ENCODE data around the gene NUAK1. TPM values are rescaled to one million over a fixed set of nuclear protein-coding genes. Genes with fewer than 3 reads are reported as not detected.

The NUAK1 gene
- total and polyA plus RNA-seq, 2 experiments from 2014 or later: 13.4 to 29.6 TPM

- Histone ChIP-seq H3K36me3 (ENCODE audit: low read depth) (no peaks in the 10 kb centered on the region), H3K79me2 (ENCODE audit: insufficient read depth) (peaks cover 19% of the 10 kb centered on the region), H3K27ac (no peak overlapping the region), H3K4me1 (ENCODE audit: insufficient read depth) (peaks cover 15% of the 10 kb centered on the region; the same call in 1 of the 2 replicates), H3K4me2 (ENCODE audit: unreplicated experiment) (no peak overlapping the region), H3K9me3 (ENCODE audit: low read depth) (no peaks in the 10 kb centered on the region), H3K27me3 (replicated peaks; ENCODE audit: insufficient read depth) (no peaks in the 10 kb centered on the region), H3K4me3 (no peak overlapping the region), H3F3A (ENCODE audit: insufficient read depth) (peaks cover 16% of the 10 kb centered on the region), H3K9me2 (ENCODE audit: insufficient read depth) (no peaks in the 10 kb centered on the region), H3K9ac (no peak overlapping the region), H4K20me1 (ENCODE audit: insufficient read depth) (no peaks in the 10 kb centered on the region), H2AFZ (no peak overlapping the region)
- TF ChIP-seq EZH2 (IDR thresholded peaks at IDR 0.05; ENCODE audit: insufficient read depth, poor library complexity, severe bottlenecking) (no peak), EZH2phosphoT487 (IDR thresholded peaks at IDR 0.05; ENCODE audit: insufficient read depth, low read depth) (no peak)
- DNase-seq: no peak
- 78 to 82% methylated on average over 12 of the region's 12 CpGs for WGBS, 2 experiments (ENCODE audit: low coverage in 1 of 2, low lambda C conversion rate in 2 of 2, missing lambda C conversion rate in 2 of 2)
- in situ Hi-C loops (cut with MboI): no loop called here
Observed at GRCh38 chr12:106147956-106148355, 9.2 kb upstream of the NUAK1 start.

DNA sequence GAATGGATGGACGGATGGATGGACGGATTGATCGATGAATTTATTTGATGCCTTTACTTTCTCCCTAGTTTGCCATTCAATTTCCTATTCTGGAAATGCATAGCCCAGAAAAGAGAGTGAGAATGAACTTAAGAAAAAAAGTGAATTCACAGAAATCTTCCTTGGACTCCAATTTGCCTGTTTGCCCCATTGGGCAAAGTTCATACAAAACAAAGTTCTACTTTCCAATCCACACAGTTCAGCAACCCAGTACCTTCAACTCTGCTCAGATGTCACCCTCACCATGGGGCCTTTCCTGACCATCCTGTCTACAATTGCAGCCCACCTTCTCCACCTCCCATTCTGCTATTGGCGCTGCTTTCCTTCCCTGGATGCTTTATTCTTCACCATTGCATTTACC is 8.2 kb upstream of the NUAK1 start:
- H3K4me2 ChIP-seq (ENCODE audit: unreplicated experiment): no peak overlapping the region
- peaks cover 16% of the 10 kb centered on the region for H3F3A ChIP-seq (ENCODE audit: insufficient read depth)
- no peak overlapping the region for H3K9ac ChIP-seq
- no peak overlapping the region for H2AFZ ChIP-seq
- no peaks in the 10 kb centered on the region for H3K27me3 ChIP-seq (replicated peaks; ENCODE audit: insufficient read depth)
- H3K79me2 ChIP-seq (ENCODE audit: insufficient read depth): peaks cover 29% of the 10 kb centered on the region
- DNase-seq: no peak
- 95 to 96% methylated on average over 4 of the region's 4 CpGs for WGBS, 2 experiments (ENCODE audit: low coverage in 1 of 2, low lambda C conversion rate in 2 of 2, missing lambda C conversion rate in 2 of 2)
- no peaks in the 10 kb centered on the region for H4K20me1 ChIP-seq (ENCODE audit: insufficient read depth)
- H3K4me1 ChIP-seq (ENCODE audit: insufficient read depth): peaks cover 21% of the 10 kb centered on the region; the same call in 1 of the 2 replicates
- in situ Hi-C loops (cut with MboI): no loop called here
- H3K36me3 ChIP-seq (ENCODE audit: low read depth): no peaks in the 10 kb centered on the region
- H3K9me3 ChIP-seq (ENCODE audit: low read depth): no peaks in the 10 kb centered on the region
- no peak overlapping the region for H3K27ac ChIP-seq
- H3K9me2 ChIP-seq (ENCODE audit: insufficient read depth): no peaks in the 10 kb centered on the region
- no peak overlapping the region for H3K4me3 ChIP-seq
- no peak for TF ChIP-seq EZH2 (IDR thresholded peaks at IDR 0.05; ENCODE audit: insufficient read depth, poor library complexity, severe bottlenecking)
- TF ChIP-seq EZH2phosphoT487 (IDR thresholded peaks at IDR 0.05; ENCODE audit: insufficient read depth, low read depth): no peak

DNA sequence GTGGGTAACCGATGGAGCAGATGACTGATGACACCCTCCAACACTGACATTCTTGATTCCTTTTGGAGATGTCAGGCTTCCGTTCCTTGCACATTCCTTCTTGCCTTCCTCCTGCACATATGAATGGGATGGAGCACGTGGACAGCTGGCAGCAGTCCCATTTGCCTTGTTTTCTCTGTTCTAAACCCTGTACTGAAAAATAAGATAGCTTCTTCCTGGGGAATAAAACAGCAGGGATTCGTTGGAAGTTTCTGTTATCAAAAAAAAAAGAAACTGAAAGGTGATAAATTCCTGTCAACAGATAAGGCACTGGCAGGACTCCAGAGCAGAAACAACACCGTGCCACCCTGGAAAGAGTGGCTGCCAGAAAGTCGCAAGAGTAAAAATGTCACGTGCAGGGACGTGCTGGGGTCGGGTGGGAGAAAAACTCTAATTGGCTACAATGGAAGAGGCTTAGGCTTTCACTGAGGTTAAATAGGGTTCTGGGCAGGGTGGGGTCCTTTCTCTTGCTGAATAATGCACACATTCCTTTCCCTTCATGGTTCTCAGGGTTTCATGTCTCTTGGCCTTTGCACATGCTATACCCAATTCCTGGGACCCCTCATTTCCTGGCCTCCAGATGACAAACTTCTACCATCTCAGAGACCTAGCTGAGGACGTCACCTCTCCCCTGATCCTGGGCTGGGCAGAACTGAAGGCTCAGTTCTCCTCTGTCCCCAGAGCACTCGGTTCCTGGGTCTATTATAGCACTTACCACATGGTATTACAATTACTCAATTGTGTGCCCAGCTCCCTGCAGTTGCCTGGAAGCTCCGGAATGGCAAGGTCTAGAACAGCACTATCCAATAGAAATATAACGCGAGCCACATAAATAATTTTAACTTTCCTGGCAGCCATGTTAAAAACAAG is 7.0 kb upstream of the NUAK1 start:
- in situ Hi-C loops (cut with MboI): no loop called here
- Histone ChIP-seq H3K4me2 (ENCODE audit: unreplicated experiment) (no peak overlapping the region), H3K9ac (no peak overlapping the region), H3K27me3 (replicated peaks; ENCODE audit: insufficient read depth) (no peaks in the 10 kb centered on the region), H3K4me3 (no peak overlapping the region), H3K4me1 (ENCODE audit: insufficient read depth) (peaks cover 28% of the 10 kb centered on the region; the same call in 1 of the 2 replicates), H3K9me3 (ENCODE audit: low read depth) (no peaks in the 10 kb centered on the region), H4K20me1 (ENCODE audit: insufficient read depth) (no peaks in the 10 kb centered on the region), H3K79me2 (ENCODE audit: insufficient read depth) (peaks cover 41% of the 10 kb centered on the region), H3K9me2 (ENCODE audit: insufficient read depth) (no peaks in the 10 kb centered on the region), H3K27ac (no peak overlapping the region), H3F3A (ENCODE audit: insufficient read depth) (peaks cover 16% of the 10 kb centered on the region), H3K36me3 (ENCODE audit: low read depth) (no peaks in the 10 kb centered on the region), H2AFZ (no peak overlapping the region)
- no peak for TF ChIP-seq EZH2phosphoT487 (IDR thresholded peaks at IDR 0.05; ENCODE audit: insufficient read depth, low read depth)
- no peak for TF ChIP-seq EZH2 (IDR thresholded peaks at IDR 0.05; ENCODE audit: insufficient read depth, poor library complexity, severe bottlenecking)
- WGBS, 2 experiments (ENCODE audit: low coverage in 1 of 2, low lambda C conversion rate in 2 of 2, missing lambda C conversion rate in 2 of 2): 64 to 66% methylated on average over 14 of the region's 14 CpGs
- no peak for DNase-seq

GRCh38 chr12:106144847-106145246 is 6.1 kb upstream of the NUAK1 start:
- Histone ChIP-seq H3K4me3 (no peak overlapping the region), H3K4me2 (ENCODE audit: unreplicated experiment) (no peak overlapping the region), H3K79me2 (ENCODE audit: insufficient read depth) (peaks cover 50% of the 10 kb centered on the region), H3F3A (ENCODE audit: insufficient read depth) (peaks cover 16% of the 10 kb centered on the region), H3K4me1 (ENCODE audit: insufficient read depth) (peaks cover 32% of the 10 kb centered on the region), H3K9me3 (ENCODE audit: low read depth) (no peaks in the 10 kb centered on the region), H3K9me2 (ENCODE audit: insufficient read depth) (no peaks in the 10 kb centered on the region), H4K20me1 (ENCODE audit: insufficient read depth) (no peaks in the 10 kb centered on the region), H3K27me3 (replicated peaks; ENCODE audit: insufficient read depth) (no peaks in the 10 kb centered on the region), H3K27ac (peak overlapping the region; percentile 7; the same call in 1 of the 2 replicates), H3K36me3 (ENCODE audit: low read depth) (no peaks in the 10 kb centered on the region), H3K9ac (no peak overlapping the region), H2AFZ (no peak overlapping the region)
- 65 to 71% methylated on average over 2 of the region's 2 CpGs for WGBS, 2 experiments (ENCODE audit: low coverage in 1 of 2, low lambda C conversion rate in 2 of 2, missing lambda C conversion rate in 2 of 2)
- peak; percentile 63 for DNase-seq
- in situ Hi-C loops (cut with MboI): no loop called here
- TF ChIP-seq EZH2 (IDR thresholded peaks at IDR 0.05; ENCODE audit: insufficient read depth, poor library complexity, severe bottlenecking) (no peak), EZH2phosphoT487 (IDR thresholded peaks at IDR 0.05; ENCODE audit: insufficient read depth, low read depth) (no peak)

All from GM23248 (cell line).